Activated T-cell treated with anti-CD3 and anti-CD28 coated beads, Interleukin-2, amount 50 U/mL, for 24 hours (primary cell): ENCODE results near the gene ORC1.

Source experiments
- DNase-seq: peaks from one replicate; pipeline ENCODE4 v3.0.0-alpha.2; 2020
- H3K27ac Mint-ChIP-seq: 2 replicates; pipeline ENCODE4 v1.8.0; 2020; ENCODE audit warnings: mild to moderate bottlenecking, mixed read lengths
- H3K27me3 Mint-ChIP-seq: 2 replicates; pipeline ENCODE4 v1.8.0; 2020; ENCODE audit warnings: mixed read lengths
- H3K36me3 Mint-ChIP-seq: 2 replicates; pipeline ENCODE4 v1.8.0; 2020; ENCODE audit warnings: low read depth, mixed read lengths
- H3K4me1 Mint-ChIP-seq: 2 replicates; pipeline ENCODE4 v1.8.0; 2020; ENCODE audit warnings: low read depth, mixed read lengths
- H3K4me3 Mint-ChIP-seq: 2 replicates; pipeline ENCODE4 v1.8.0; 2020; ENCODE audit warnings: mild to moderate bottlenecking, moderate library complexity, mixed read lengths
- H3K9me3 Mint-ChIP-seq: 2 replicates; pipeline ENCODE4 v1.8.0; 2020; ENCODE audit warnings: mixed read lengths

ORC1 gene

GRCh38 chr1:52343979-52344378 is 60.2 kb downstream of the ORC1 start:
- Mint-ChIP-seq H3K4me3 (no peak overlapping the region), H3K27me3 (no peaks in the 10 kb centered on the region), H3K36me3 (peaks cover 11% of the 10 kb centered on the region), H3K9me3 (no peaks in the 10 kb centered on the region), H3K4me1 (no peaks in the 10 kb centered on the region), H3K27ac (peak overlapping the region; percentile 40)
- DNase-seq: no peak

- Mint-ChIP-seq H3K36me3 (peaks cover 19% of the 10 kb centered on the region), H3K4me1 (no peaks in the 10 kb centered on the region), H3K27me3 (no peaks in the 10 kb centered on the region), H3K27ac (no peak overlapping the region), H3K9me3 (no peaks in the 10 kb centered on the region), H3K4me3 (no peak overlapping the region)
- DNase-seq: no peak
Measured at GRCh38 chr1:52341655-52342260, 62.5 kb downstream of the ORC1 start.

- Mint-ChIP-seq H3K4me3 (no peak overlapping the region), H3K4me1 (no peaks in the 10 kb centered on the region), H3K9me3 (no peaks in the 10 kb centered on the region), H3K36me3 (peaks cover 30% of the 10 kb centered on the region), H3K27ac (no peak overlapping the region), H3K27me3 (no peaks in the 10 kb centered on the region)
- no peak for DNase-seq
Measured at GRCh38 chr1:52337439-52337838, 66.8 kb downstream of the ORC1 start.

- Mint-ChIP-seq H3K4me3 (no peak overlapping the region), H3K27me3 (no peaks in the 10 kb centered on the region), H3K9me3 (no peaks in the 10 kb centered on the region), H3K4me1 (peaks cover 4% of the 10 kb centered on the region), H3K36me3 (peaks cover 27% of the 10 kb centered on the region), H3K27ac (no peak overlapping the region)
- DNase-seq: no peak
Measured at GRCh38 chr1:52334906-52335528, 69.2 kb downstream of the ORC1 start.

GRCh38 chr1:52332411-52332810 is 71.8 kb downstream of the ORC1 start:
- Mint-ChIP-seq H3K4me1 (peaks cover 4% of the 10 kb centered on the region), H3K9me3 (no peaks in the 10 kb centered on the region), H3K27ac (no peak overlapping the region), H3K4me3 (no peak overlapping the region), H3K27me3 (no peaks in the 10 kb centered on the region), H3K36me3 (peaks cover 17% of the 10 kb centered on the region)
- DNase-seq: no peak

GRCh38 chr1:52328615-52329014 is 75.6 kb downstream of the ORC1 start:
- Mint-ChIP-seq H3K4me1 (peaks cover 4% of the 10 kb centered on the region), H3K36me3 (peaks cover 6% of the 10 kb centered on the region)

GRCh38 chr1:52325786-52326185 is 78.4 kb downstream of the ORC1 start:
- H3K9me3 Mint-ChIP-seq: no peaks in the 10 kb centered on the region
- no peak overlapping the region for H3K4me3 Mint-ChIP-seq
- H3K4me1 Mint-ChIP-seq: peaks cover 4% of the 10 kb centered on the region
- H3K27ac Mint-ChIP-seq: no peak overlapping the region
- H3K36me3 Mint-ChIP-seq: no peaks in the 10 kb centered on the region
- no peaks in the 10 kb centered on the region for H3K27me3 Mint-ChIP-seq
- DNase-seq: no peak

More at GRCh38 chr1:52328615-52329014, 75.6 kb downstream of the ORC1 start:
- Mint-ChIP-seq H3K4me3 (no peak overlapping the region), H3K27me3 (no peaks in the 10 kb centered on the region), H3K9me3 (no peaks in the 10 kb centered on the region), H3K27ac (no peak overlapping the region)
- DNase-seq: no peak

- Mint-ChIP-seq H3K27me3 (no peaks in the 10 kb centered on the region), H3K9me3 (no peaks in the 10 kb centered on the region), H3K4me1 (no peaks in the 10 kb centered on the region), H3K36me3 (no peaks in the 10 kb centered on the region), H3K4me3 (no peak overlapping the region), H3K27ac (no peak overlapping the region)
- DNase-seq: no peak
Measured at GRCh38 chr1:52323731-52324130, 80.5 kb downstream of the ORC1 start.
